Effector memory CD8-positive, alpha-beta T cell (primary cell): ENCODE data around the gene TMEM270.
A peak's percentile ranks its signal among the peaks of the same experiment; 100 is the strongest.
"Not testable (repeated sequence)": the region's sequence is repeated elsewhere in the genome, so short reads cannot be mapped to it uniquely, and the experiment has no call there.

Experiments used
- ATAC-seq: fragments of 150-1000 bp; cut with Tn5 transposase; replicated peaks from 2 replicates; pipeline ENCODE4 v1.10.0; 2021; ENCODE audit warnings: mild to moderate bottlenecking, moderate library complexity
- DNase-seq, 3 experiments: peaks; one replicate each; pipeline ENCODE4 v3.0.0; 2021
- H3K27ac Mint-ChIP-seq, 2 donors: one replicate each; pipeline ENCODE4 v1.8.0; 2022; ENCODE audit warnings: mild to moderate bottlenecking in 2 of 2, mixed read lengths in 2 of 2, moderate library complexity in 2 of 2
- H3K27me3 Mint-ChIP-seq, 2 donors: one replicate each; pipeline ENCODE4 v1.8.0; 2022; ENCODE audit warnings: mixed read lengths in 2 of 2
- H3K36me3 Mint-ChIP-seq: one replicate; pipeline ENCODE4 v1.8.0; 2022; ENCODE audit warnings: mild to moderate bottlenecking, moderate library complexity, mixed read lengths; ENCODE audit not compliant: insufficient read depth
- H3K4me1 Mint-ChIP-seq, 2 donors: one replicate each; pipeline ENCODE4 v1.8.0; 2022; ENCODE audit warnings: low read depth in 2 of 2, mixed read lengths in 2 of 2
- H3K4me3 Mint-ChIP-seq, 2 donors: one replicate each; pipeline ENCODE4 v1.8.0; 2022; ENCODE audit warnings: mild to moderate bottlenecking in 2 of 2, mixed read lengths in 2 of 2, moderate library complexity in 2 of 2
- H3K9me3 Mint-ChIP-seq, 2 donors: one replicate each; pipeline ENCODE4 v1.8.0; 2022; ENCODE audit warnings: mixed read lengths in 2 of 2

Gene TMEM270

GRCh38 chr7:73839290-73839689 is 21.7 kb upstream of the TMEM270 start:
- no peak overlapping the region for H3K27ac Mint-ChIP-seq
- no peak for ATAC-seq
- no peak for DNase-seq
- no peaks in the 10 kb centered on the region for H3K9me3 Mint-ChIP-seq
- H3K4me3 Mint-ChIP-seq: no peak overlapping the region
- peaks cover 0 to 17% of the 10 kb centered on the region in 2 donors for H3K27me3 Mint-ChIP-seq
- peaks cover 0 to 6% of the 10 kb centered on the region in 2 donors for H3K4me1 Mint-ChIP-seq
- H3K36me3 Mint-ChIP-seq: peaks cover 3% of the 10 kb centered on the region

GRCh38 chr7:73839743-73840714 is 20.9 kb upstream of the TMEM270 start:
- peak overlapping the region in 1 of 2 donors; percentile 22 for H3K4me3 Mint-ChIP-seq

GRCh38 chr7:73840715-73841379 is 20.1 kb upstream of the TMEM270 start:
- Mint-ChIP-seq H3K4me3 (peak overlapping the region in 1 of 2 donors; percentile 79), H3K9me3 (no peaks in the 10 kb centered on the region), H3K4me1 (peaks cover 0 to 6% of the 10 kb centered on the region in 2 donors), H3K36me3 (peaks cover 3% of the 10 kb centered on the region), H3K27ac (no peak overlapping the region), H3K27me3 (peaks cover 0 to 17% of the 10 kb centered on the region in 2 donors)
- no peak for DNase-seq
- ATAC-seq: no peak

More at GRCh38 chr7:73839743-73840714, 20.9 kb upstream of the TMEM270 start:
- peaks cover 0 to 6% of the 10 kb centered on the region in 2 donors for H3K4me1 Mint-ChIP-seq
- H3K9me3 Mint-ChIP-seq: no peaks in the 10 kb centered on the region
- no peak overlapping the region for H3K27ac Mint-ChIP-seq
- DNase-seq (no peak), ATAC-seq (no peak)
- peaks cover 0 to 17% of the 10 kb centered on the region in 2 donors for H3K27me3 Mint-ChIP-seq
- peaks cover 3% of the 10 kb centered on the region for H3K36me3 Mint-ChIP-seq

GRCh38 chr7:73841689-73842066 is 19.3 kb upstream of the TMEM270 start:
- Mint-ChIP-seq H3K36me3 (peaks cover 3% of the 10 kb centered on the region), H3K9me3 (no peaks in the 10 kb centered on the region), H3K4me3 (peak overlapping the region; percentile 79 to 80), H3K4me1 (peaks cover 0 to 6% of the 10 kb centered on the region in 2 donors), H3K27ac (no peak overlapping the region), H3K27me3 (peaks cover 0 to 17% of the 10 kb centered on the region in 2 donors)
- no peak for ATAC-seq
- no peak for DNase-seq

- peaks cover 0 to 17% of the 10 kb centered on the region in 2 donors for H3K27me3 Mint-ChIP-seq
These were observed 18.6 kb upstream of the TMEM270 start, which contains the start of gene METTL27 for GRCh38 chr7:73842067-73842976. Gene METTL27, minus strand, starts transcription at chr7:73842516. Its CDS starts 376 bp downstream, at chr7:73842140.

GRCh38 chr7:73844131-73844547 is 16.8 kb upstream of the TMEM270 start:
- ATAC-seq (no peak), DNase-seq (no peak)
- H3K4me1 Mint-ChIP-seq: peaks cover 0 to 5% of the 10 kb centered on the region in 2 donors
- peaks cover 5% of the 10 kb centered on the region for H3K36me3 Mint-ChIP-seq
- peaks cover 0 to 16% of the 10 kb centered on the region in 2 donors for H3K27me3 Mint-ChIP-seq
- H3K4me3 Mint-ChIP-seq: no peak overlapping the region
- no peaks in the 10 kb centered on the region for H3K9me3 Mint-ChIP-seq
- no peak overlapping the region for H3K27ac Mint-ChIP-seq

More at GRCh38 chr7:73842067-73842976, 18.6 kb upstream of the TMEM270 start, which contains the start of gene METTL27:
- DNase-seq: peak; percentile 81 to 84 (median 83)
- Mint-ChIP-seq H3K36me3 (peaks cover 3% of the 10 kb centered on the region), H3K4me1 (peaks cover 0 to 6% of the 10 kb centered on the region in 2 donors), H3K27ac (peak within 1 kb of the TSS in 1 of 2 donors; percentile 63), H3K9me3 (no peaks in the 10 kb centered on the region), H3K4me3 (peak within 1 kb of the TSS; percentile 79 to 80)
- ATAC-seq: peak; percentile 99

GRCh38 chr7:73844848-73845460 is 16.0 kb upstream of the TMEM270 start:
- ATAC-seq (no peak), DNase-seq (no peak)
- Mint-ChIP-seq H3K27me3 (peaks cover 5 to 16% of the 10 kb centered on the region in 2 donors), H3K4me3 (no peak overlapping the region), H3K4me1 (peaks cover 0 to 5% of the 10 kb centered on the region in 2 donors), H3K9me3 (no peaks in the 10 kb centered on the region), H3K36me3 (peaks cover 3% of the 10 kb centered on the region), H3K27ac (no peak overlapping the region)

- H3K27me3 Mint-ChIP-seq: peaks cover 5 to 21% of the 10 kb centered on the region in 2 donors
- H3K36me3 Mint-ChIP-seq, H3K9me3 Mint-ChIP-seq, DNase-seq, H3K27ac Mint-ChIP-seq, H3K4me3 Mint-ChIP-seq, ATAC-seq, H3K4me1 Mint-ChIP-seq: not testable (repeated sequence)
These were observed 15.2 kb upstream of the TMEM270 start for GRCh38 chr7:73845701-73846195.

GRCh38 chr7:73847941-73848723 is 12.8 kb upstream of the TMEM270 start:
- Mint-ChIP-seq H3K9me3 (no peaks in the 10 kb centered on the region), H3K36me3 (peaks cover 3% of the 10 kb centered on the region), H3K27me3 (peaks cover 18 to 36% of the 10 kb centered on the region in 2 donors), H3K27ac (no peak overlapping the region), H3K4me3 (no peak overlapping the region), H3K4me1 (peaks cover 0 to 6% of the 10 kb centered on the region in 2 donors)
- DNase-seq (no peak), ATAC-seq (no peak)

GRCh38 chr7:73850781-73851207 is 10.2 kb upstream of the TMEM270 start:
- DNase-seq (no peak), ATAC-seq (no peak)
- Mint-ChIP-seq H3K27me3 (peaks cover 30 to 56% of the 10 kb centered on the region in 2 donors), H3K9me3 (no peaks in the 10 kb centered on the region), H3K4me3 (no peak overlapping the region), H3K36me3 (peaks cover 3% of the 10 kb centered on the region), H3K4me1 (peaks cover 4 to 10% of the 10 kb centered on the region in 2 donors), H3K27ac (no peak overlapping the region)

GRCh38 chr7:73851410-73852338 is 9.3 kb upstream of the TMEM270 start:
- Mint-ChIP-seq H3K27ac (no peak overlapping the region), H3K4me3 (no peak overlapping the region), H3K4me1 (peaks cover 4 to 14% of the 10 kb centered on the region in 2 donors)

More at GRCh38 chr7:73851410-73852338, 9.3 kb upstream of the TMEM270 start:
- Mint-ChIP-seq H3K9me3 (no peaks in the 10 kb centered on the region), H3K27me3 (peaks cover 33 to 61% of the 10 kb centered on the region in 2 donors), H3K36me3 (peaks cover 3% of the 10 kb centered on the region)
- peak; percentile 73 for ATAC-seq
- DNase-seq: no peak
